Stimulated activated CD8-positive, alpha-beta memory T cell treated with anti-CD3 and anti-CD28 coated beads, Interleukin-2, amount 100 ng/mL, for 48 hours (primary cell): ENCODE results near the gene HOXB3.
A peak's percentile ranks its signal among the peaks of the same experiment; 100 is the strongest.

Source experiments
- DNase-seq, 2 donors: peaks; one replicate each; pipeline ENCODE4 v3.0.0-alpha.2; 2020; ENCODE audit warnings: low read depth in 2 of 2

The HOXB3 gene

GRCh38 chr17:48586355-48587258, 3.4 kb downstream of the HOXB3 start:
- no peak for DNase-seq

GRCh38 chr17:48584223-48584741, 5.8 kb downstream of the HOXB3 start:
- no peak for DNase-seq

- DNase-seq: no peak
Measured at GRCh38 chr17:48583708-48584222, 6.3 kb downstream of the HOXB3 start.

- DNase-seq: no peak
Measured at GRCh38 chr17:48582750-48583069, 7.3 kb downstream of the HOXB3 start.

GRCh38 chr17:48579760-48580554, 10.1 kb downstream of the HOXB3 start:
- no peak for DNase-seq

GRCh38 chr17:48579471-48579759, 10.6 kb downstream of the HOXB3 start:
- DNase-seq: no peak

GRCh38 chr17:48578616-48579470, 11.2 kb downstream of the HOXB3 start:
- no peak for DNase-seq

- DNase-seq: peak; percentile 51 to 61
Measured at GRCh38 chr17:48577946-48578615, 12.0 kb downstream of the HOXB3 start, which contains the start of gene HOXB4. Gene HOXB4 (minus strand): TSS chr17:48578350. CDS start chr17:48578319, 31 bp downstream.

- DNase-seq: no peak
Measured at GRCh38 chr17:48577330-48577945, 12.6 kb downstream of the HOXB3 start.

- no peak for DNase-seq
Measured at GRCh38 chr17:48576479-48577309, 13.3 kb downstream of the HOXB3 start.

GRCh38 chr17:48575673-48576478, 14.2 kb downstream of the HOXB3 start:
- DNase-seq: no peak

- DNase-seq: no peak
Measured at GRCh38 chr17:48575066-48575582, 14.9 kb downstream of the HOXB3 start.

GRCh38 chr17:48574505-48575065, 15.5 kb downstream of the HOXB3 start:
- DNase-seq: no peak

GRCh38 chr17:48571826-48572417, 18.1 kb downstream of the HOXB3 start:
- no peak for DNase-seq

- no peak for DNase-seq
Measured at GRCh38 chr17:48571024-48571818, 18.8 kb downstream of the HOXB3 start.

- DNase-seq: no peak
Measured at GRCh38 chr17:48570325-48571023, 19.6 kb downstream of the HOXB3 start.
